Heart left ventricle (tissue), 13 donors: ENCODE data around the gene HS3ST3A1.

Experiments
- POLR2A ChIP-seq, 2 donors: fragments of 450-650 bp; IDR thresholded peaks; one replicate each; pipeline ENCODE4 v1.6.1; 2017; ENCODE audit warnings: antibody characterized with exemption in 2 of 2, mild to moderate bottlenecking in 2 of 2, moderate library complexity in 2 of 2
- TF ChIP-seq, protein P1 (sequence below), 12 donors: fragments of 200-600 bp; sonication (generic) in 4 of 12; IDR thresholded peaks; one replicate each; pipeline versions ENCODE4 v1.5.0 to v1.8.0; 2018 to 2022; ENCODE audit warnings: antibody characterized with exemption in 12 of 12, mild to moderate bottlenecking in 5 of 12
- donor health status: ischemic (EF 13 %, LVEDD 7.1; RV severe dilation, severe dysfunction).
- donor health status: DM: no; HTN: yes; CAD: no.
- donor health status: DM: no; HTN: no; CAD: no.
- donor health status: ischemic (EF 25% LVEDD 6.9; RV normal size, moderate dysfunction).
- donor health status: ischemic (EF 25% LVEDD 5.7; RV mildly dilated, moderate dysfunction).
- donor health status: ischemic (EF 35%, LVEDD 5.7; RV mildly dilated, moderate dysfunction).
- donor health status: nonischemic (EF 11% LVEDD 7.7; RV severe dilation, severe dysfunction).
- donor health status: DM: yes; HTN: yes; CAD: no.
- donor health status: PGD.
- donor health status: ischemic (EF 29% LVEDD 5.4; RV normal size, mild dysfunction).
- donor health status: nonischemic (EF 23%, LVEDD 6.1; RV moderate dilation, normal function).

DNA sequence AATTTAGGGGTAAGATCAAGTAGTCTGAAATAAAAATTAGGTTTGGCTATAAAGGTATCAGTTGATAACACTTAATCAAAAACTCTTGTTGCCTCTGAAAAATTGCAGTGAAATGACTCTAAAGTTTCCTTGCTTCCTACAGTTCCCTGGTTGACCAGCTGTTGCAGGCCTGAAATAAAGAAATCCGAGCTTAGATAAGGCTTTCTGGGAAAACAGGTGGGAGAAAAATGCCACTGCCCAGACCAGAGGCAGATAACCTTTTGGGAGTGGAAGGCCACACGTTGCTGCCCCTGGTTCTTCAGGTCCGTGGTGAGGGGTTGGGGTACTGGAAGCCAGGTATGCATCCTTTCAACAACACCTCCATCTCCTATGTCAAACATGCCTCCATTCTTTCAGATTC is 111.3 kb downstream of the HS3ST3A1 start:
- TF ChIP-seq, protein P1, sequence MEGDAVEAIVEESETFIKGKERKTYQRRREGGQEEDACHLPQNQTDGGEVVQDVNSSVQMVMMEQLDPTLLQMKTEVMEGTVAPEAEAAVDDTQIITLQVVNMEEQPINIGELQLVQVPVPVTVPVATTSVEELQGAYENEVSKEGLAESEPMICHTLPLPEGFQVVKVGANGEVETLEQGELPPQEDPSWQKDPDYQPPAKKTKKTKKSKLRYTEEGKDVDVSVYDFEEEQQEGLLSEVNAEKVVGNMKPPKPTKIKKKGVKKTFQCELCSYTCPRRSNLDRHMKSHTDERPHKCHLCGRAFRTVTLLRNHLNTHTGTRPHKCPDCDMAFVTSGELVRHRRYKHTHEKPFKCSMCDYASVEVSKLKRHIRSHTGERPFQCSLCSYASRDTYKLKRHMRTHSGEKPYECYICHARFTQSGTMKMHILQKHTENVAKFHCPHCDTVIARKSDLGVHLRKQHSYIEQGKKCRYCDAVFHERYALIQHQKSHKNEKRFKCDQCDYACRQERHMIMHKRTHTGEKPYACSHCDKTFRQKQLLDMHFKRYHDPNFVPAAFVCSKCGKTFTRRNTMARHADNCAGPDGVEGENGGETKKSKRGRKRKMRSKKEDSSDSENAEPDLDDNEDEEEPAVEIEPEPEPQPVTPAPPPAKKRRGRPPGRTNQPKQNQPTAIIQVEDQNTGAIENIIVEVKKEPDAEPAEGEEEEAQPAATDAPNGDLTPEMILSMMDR (IDR thresholded peaks at IDR 0.05): no peak
- no peak for TF ChIP-seq POLR2A (IDR thresholded peaks at IDR 0.05)
